ENCODE results near the gene THPO.

THPO gene

DNA sequence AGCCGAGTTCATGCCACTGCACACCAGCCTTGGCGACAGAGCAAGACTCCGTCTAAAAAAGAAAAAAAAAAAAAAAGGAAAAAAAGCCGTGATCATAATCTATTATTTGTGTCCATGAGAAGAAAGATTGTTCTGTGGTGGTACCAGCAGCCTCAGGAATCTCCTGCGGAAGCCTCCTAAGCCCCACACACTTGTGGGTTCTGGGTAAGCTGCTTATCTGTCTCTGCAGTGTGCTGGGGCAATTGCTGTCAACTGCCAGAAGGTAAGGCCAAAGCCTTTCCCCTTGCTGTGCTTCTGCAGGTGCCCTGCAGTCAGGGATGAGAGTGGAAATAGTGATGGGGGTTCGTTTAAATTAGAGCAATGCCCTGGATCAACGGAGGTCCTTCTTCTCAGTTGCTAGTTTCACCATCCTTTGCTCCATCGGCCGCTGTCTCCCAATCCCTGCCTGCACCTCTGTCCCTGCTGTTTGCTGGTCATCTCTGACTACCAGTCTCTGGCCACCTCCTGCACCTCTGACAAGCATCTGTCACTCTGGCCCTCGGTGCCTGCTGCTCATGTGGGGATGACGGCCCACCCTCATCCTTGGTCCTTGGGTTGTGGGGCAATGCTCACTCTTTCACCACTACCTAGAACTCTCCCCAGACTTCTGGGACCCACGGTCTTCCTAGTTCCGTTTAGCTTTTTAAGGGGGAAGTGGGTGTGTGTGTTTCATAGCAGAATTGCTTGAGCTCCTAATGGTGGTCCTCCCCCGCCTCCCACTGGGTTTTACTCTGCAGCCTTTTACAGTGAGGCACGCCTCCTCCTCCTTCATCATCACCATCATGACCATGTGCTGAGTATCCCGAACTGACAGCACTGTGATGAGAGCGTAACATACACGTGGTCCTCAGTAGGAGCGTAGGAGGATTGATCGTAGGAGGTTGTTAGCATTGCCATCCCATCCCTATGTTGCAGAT is 27.3 kb upstream of the THPO start:
- Histone ChIP-seq H4K20me1 (ENCODE audit: insufficient read depth, low read length) (no peaks in the 10 kb centered on the region), H3K4me2 (ENCODE audit: low read depth, low read length) (no peak overlapping the region), H3K36me3 (replicated peaks; ENCODE audit: insufficient read depth, low read length) (no peaks in the 10 kb centered on the region), H3K4me3 (ENCODE audit: low read length) (no peak overlapping the region), H3K27ac (ENCODE audit: low read length) (no peak overlapping the region), H3K27me3 (replicated peaks; ENCODE audit: insufficient read depth, low read length) (0 out of 2 replicates have a peak, but pooled peaks cover 3% of the 10 kb centered on the region), H3K9me2 (replicated peaks; ENCODE audit: insufficient read depth, low read length) (no peaks in the 10 kb centered on the region), H3F3A (ENCODE audit: insufficient read depth, low read length) (no peaks in the 10 kb centered on the region), H3K79me2 (ENCODE audit: low read length) (no peaks in the 10 kb centered on the region), H3K9ac (ENCODE audit: low read length) (no peak overlapping the region), H2AFZ (ENCODE audit: low read length) (no peak overlapping the region), H3K9me3 (replicated peaks; ENCODE audit: insufficient read depth, low read length) (no peaks in the 10 kb centered on the region), H3K4me1 (ENCODE audit: low read length) (no peaks in the 10 kb centered on the region)
- DNase-seq: no peak
- TF ChIP-seq, protein P1, sequence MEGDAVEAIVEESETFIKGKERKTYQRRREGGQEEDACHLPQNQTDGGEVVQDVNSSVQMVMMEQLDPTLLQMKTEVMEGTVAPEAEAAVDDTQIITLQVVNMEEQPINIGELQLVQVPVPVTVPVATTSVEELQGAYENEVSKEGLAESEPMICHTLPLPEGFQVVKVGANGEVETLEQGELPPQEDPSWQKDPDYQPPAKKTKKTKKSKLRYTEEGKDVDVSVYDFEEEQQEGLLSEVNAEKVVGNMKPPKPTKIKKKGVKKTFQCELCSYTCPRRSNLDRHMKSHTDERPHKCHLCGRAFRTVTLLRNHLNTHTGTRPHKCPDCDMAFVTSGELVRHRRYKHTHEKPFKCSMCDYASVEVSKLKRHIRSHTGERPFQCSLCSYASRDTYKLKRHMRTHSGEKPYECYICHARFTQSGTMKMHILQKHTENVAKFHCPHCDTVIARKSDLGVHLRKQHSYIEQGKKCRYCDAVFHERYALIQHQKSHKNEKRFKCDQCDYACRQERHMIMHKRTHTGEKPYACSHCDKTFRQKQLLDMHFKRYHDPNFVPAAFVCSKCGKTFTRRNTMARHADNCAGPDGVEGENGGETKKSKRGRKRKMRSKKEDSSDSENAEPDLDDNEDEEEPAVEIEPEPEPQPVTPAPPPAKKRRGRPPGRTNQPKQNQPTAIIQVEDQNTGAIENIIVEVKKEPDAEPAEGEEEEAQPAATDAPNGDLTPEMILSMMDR (IDR thresholded peaks at IDR 0.05; ENCODE audit: low read length): no peak
- TF ChIP-seq EZH2 (optimal IDR thresholded peaks at IDR 0.05; ENCODE audit: low read depth, low read length) (no peak), EZH2phosphoT487 (IDR thresholded peaks at IDR 0.05; ENCODE audit: low read length) (no peak)

DNA sequence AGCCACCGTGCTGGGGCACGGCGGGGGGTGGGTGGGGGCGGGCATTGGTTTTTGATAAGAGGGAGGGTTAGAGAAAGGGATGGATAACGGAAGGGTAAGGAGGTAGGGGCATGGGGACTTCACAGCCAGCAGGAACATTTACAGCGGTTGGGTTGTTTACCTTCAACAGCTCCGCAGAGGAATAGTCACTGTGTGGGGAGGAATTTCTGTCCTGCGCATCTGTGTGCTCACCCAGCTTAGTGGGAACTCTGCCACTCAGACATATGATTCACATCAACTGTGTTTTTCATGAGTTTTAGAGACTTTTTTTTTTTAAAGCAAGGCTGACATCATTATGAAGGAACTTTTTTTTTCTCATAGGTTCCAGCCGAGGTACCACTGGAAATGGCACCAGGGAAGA is 21.4 kb upstream of the THPO start:
- TF ChIP-seq, protein P1 (IDR thresholded peaks at IDR 0.05; ENCODE audit: low read length): no peak
- TF ChIP-seq EZH2phosphoT487 (IDR thresholded peaks at IDR 0.05; ENCODE audit: low read length) (no peak), EZH2 (optimal IDR thresholded peaks at IDR 0.05; ENCODE audit: low read depth, low read length) (no peak)
- DNase-seq: no peak
- H3K27me3 ChIP-seq (replicated peaks; ENCODE audit: insufficient read depth, low read length): 0 out of 2 replicates have a peak, but pooled peaks cover 11% of the 10 kb centered on the region
- no peaks in the 10 kb centered on the region for H3F3A ChIP-seq (ENCODE audit: insufficient read depth, low read length)
- H3K9me3 ChIP-seq (replicated peaks; ENCODE audit: insufficient read depth, low read length): no peaks in the 10 kb centered on the region
- no peak overlapping the region for H3K4me2 ChIP-seq (ENCODE audit: low read depth, low read length)
- no peaks in the 10 kb centered on the region for H3K9me2 ChIP-seq (replicated peaks; ENCODE audit: insufficient read depth, low read length)
- no peaks in the 10 kb centered on the region for H3K4me1 ChIP-seq (ENCODE audit: low read length)
- H3K4me3 ChIP-seq (ENCODE audit: low read length): no peak overlapping the region
- H4K20me1 ChIP-seq (ENCODE audit: insufficient read depth, low read length): no peaks in the 10 kb centered on the region
- no peaks in the 10 kb centered on the region for H3K36me3 ChIP-seq (replicated peaks; ENCODE audit: insufficient read depth, low read length)
- H3K27ac ChIP-seq (ENCODE audit: low read length): no peak overlapping the region
- no peak overlapping the region for H3K9ac ChIP-seq (ENCODE audit: low read length)
- H3K79me2 ChIP-seq (ENCODE audit: low read length): no peaks in the 10 kb centered on the region
- H2AFZ ChIP-seq (ENCODE audit: low read length): no peak overlapping the region

DNA sequence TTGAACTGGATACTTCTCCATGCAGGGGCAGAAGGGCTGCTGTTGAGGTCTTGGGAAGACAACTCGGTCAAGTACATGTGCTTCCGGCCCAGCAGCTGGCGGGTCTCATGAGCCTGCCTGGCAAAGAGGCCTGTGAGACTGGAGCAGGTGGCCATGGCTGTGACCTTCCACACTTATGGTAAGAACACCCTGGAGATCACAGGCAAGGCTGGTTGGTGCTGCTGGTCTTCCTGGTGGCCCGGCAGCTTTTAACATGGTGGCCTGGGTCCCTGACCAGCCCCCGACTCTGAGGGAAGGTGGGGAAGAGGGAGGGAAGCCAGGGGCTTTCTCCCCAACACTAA is 17.3 kb upstream of the THPO start:
- no peak overlapping the region for H3K4me3 ChIP-seq (ENCODE audit: low read length)
- H3K27ac ChIP-seq (ENCODE audit: low read length): no peak overlapping the region
- H4K20me1 ChIP-seq (ENCODE audit: insufficient read depth, low read length): no peaks in the 10 kb centered on the region
- no peak overlapping the region for H2AFZ ChIP-seq (ENCODE audit: low read length)
- no peaks in the 10 kb centered on the region for H3K36me3 ChIP-seq (replicated peaks; ENCODE audit: insufficient read depth, low read length)
- no peaks in the 10 kb centered on the region for H3F3A ChIP-seq (ENCODE audit: insufficient read depth, low read length)
- H3K4me2 ChIP-seq (ENCODE audit: low read depth, low read length): no peak overlapping the region
- H3K79me2 ChIP-seq (ENCODE audit: low read length): no peaks in the 10 kb centered on the region
- peaks cover 11% of the 10 kb centered on the region; the same call in 1 of the 2 replicates for H3K27me3 ChIP-seq (replicated peaks; ENCODE audit: insufficient read depth, low read length)
- no peak overlapping the region for H3K9ac ChIP-seq (ENCODE audit: low read length)
- no peaks in the 10 kb centered on the region for H3K9me3 ChIP-seq (replicated peaks; ENCODE audit: insufficient read depth, low read length)
- TF ChIP-seq EZH2 (optimal IDR thresholded peaks at IDR 0.05; ENCODE audit: low read depth, low read length) (no peak), EZH2phosphoT487 (IDR thresholded peaks at IDR 0.05; ENCODE audit: low read length) (no peak)
- TF ChIP-seq, protein P1 (IDR thresholded peaks at IDR 0.05; ENCODE audit: low read length): no peak
- H3K4me1 ChIP-seq (ENCODE audit: low read length): no peaks in the 10 kb centered on the region
- no peaks in the 10 kb centered on the region for H3K9me2 ChIP-seq (replicated peaks; ENCODE audit: insufficient read depth, low read length)
- no peak for DNase-seq

All from MM.1S (cell line).